NCI-H82 (cell line): ENCODE measurements around the gene ZMYND11.

Source experiments
- DNase-seq: peaks from one replicate; lab custom pipeline; 2025; lab: John Stamatoyannopoulos, UW

Gene ZMYND11

DNA sequence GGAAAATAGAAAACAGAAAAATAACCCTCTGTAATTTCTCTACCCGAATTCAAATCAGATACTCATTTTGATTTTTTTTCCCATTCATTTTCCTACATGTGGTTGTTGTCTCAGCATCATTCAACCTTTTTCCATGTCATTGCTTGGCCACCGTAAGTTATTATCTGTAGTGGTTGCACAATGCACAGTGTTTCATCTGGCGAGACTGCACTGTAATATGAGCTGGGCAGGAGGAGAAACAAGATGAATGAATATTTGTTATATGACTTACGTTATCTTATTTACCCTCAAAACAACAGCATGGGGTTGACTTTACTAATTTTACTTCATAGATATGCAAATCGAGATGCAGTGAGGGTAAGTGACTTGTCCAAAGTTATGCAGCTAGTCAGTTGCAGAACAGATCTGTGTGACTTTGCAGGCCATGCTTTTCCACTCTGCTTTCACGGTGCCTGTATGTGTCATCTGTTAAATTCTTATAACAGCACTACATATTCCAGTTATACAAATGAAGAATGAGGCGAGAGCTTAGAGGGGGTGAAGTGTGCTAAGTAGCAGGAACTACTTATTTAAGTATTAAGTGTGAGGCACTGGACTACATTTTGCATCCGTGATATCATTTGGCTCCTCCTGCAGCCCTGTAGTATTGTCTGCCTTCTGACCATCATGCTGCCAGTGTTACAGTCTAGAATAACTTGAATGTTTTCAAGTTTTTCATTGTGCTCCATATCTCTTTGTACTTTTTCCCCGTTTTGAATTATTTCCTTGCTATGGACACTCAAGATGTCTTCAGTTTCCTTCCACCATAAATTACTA, 56.7 kb downstream of the ZMYND11 start:
- no peak for DNase-seq

- DNase-seq: no peak
These were observed 59.0 kb downstream of the ZMYND11 start for GRCh38 chr10:194281-194680.

DNA sequence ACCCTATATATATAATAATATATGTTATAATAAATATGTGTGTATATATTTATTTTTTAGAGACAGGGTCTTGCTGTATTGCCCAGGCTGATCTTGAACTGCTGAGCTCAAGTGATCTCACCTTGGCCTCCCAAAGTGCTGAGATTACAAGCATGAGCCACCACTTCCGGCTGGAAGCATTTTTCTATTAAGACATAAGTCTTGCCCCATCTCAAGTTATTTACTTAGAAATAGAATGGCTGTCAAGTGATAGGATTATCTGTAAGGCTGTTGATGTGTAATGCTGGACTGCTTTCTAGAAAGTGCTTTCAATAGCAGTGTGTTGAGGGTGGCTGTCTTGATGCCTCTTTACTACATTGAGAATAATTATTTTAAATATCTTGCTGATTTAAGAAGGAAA, 65.2 kb downstream of the ZMYND11 start:
- peak; percentile 2 for DNase-seq

GRCh38 chr10:201328-201771, 66.1 kb downstream of the ZMYND11 start:
- no peak for DNase-seq

GRCh38 chr10:208616-209015, 73.4 kb downstream of the ZMYND11 start:
- no peak for DNase-seq

DNA sequence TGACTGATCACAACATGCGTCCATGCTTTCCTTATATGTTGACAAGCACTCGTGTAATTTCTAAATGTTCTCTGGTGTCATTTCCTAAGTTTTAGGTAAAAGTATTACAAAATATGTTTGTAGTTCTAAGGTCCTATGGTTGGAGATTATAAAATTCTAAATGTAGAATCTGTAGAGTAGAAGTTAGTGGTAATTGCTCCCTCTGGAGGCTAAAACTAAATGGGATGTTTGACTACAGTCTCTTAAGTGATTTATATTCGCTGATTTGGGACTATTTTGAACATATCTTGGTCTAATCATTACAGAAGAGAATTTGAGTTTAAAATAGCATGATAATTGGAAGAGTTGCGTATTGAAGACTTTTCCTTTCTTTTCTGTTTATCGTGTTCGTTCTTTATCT, 74.1 kb downstream of the ZMYND11 start:
- DNase-seq: no peak

DNA sequence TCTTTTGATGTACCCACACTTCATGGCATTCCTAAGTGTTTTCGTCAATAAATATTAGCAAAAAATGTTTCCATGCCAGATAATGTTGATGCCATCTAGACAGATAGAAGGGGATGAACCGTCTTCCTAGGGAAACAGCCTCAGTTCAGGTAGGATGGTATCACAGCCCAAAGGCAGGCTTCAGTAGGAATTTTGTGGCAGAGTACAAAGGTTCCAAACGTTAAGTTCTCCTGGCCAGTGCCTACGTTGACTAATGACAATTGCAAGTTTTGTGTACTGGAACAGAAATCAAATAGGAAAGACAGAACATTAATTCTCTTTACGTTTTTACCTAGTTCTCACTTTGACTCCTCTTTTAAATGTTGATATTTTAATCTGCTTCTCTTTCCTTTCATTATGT, 75.0 kb downstream of the ZMYND11 start:
- no peak for DNase-seq

DNA sequence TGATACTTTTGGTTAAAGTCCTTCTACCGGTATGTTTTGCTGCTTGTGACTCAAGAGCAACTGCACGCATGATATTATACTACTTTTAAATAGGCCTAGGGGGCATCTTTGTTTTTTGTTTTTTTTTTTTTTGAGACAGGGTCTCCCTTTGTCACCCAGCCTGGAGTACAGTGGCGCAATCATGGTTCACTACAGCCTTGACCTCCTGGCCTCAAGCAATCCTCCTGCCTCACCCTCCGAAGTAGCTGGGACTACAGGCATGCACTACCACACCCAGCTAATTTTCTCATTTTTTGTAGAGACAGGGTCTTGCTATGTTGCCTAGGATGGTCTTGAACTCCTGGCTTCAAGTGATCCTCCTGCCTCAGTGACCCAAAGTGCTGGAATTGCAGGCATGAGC, 80.2 kb downstream of the ZMYND11 start:
- no peak for DNase-seq

DNA sequence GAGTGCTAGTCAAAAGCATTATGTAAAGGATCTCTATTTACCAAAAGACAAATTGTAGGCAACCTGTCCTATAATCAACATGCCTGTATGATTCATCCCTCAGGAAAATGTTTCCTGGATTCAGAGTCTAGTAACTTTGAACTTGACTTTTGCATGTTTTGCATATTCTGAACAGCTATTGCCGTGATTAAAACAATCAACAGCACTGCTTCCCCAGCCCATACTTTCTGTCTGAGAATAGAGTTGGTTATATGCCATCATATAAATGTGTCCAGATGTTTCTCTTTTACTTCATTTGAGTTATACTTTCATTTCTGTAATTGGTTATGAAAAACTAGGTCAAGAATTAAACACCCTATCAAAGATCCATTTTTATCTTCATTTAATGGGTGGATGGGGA, 83.5 kb downstream of the ZMYND11 start:
- DNase-seq: no peak

GRCh38 chr10:219731-220472, 84.6 kb downstream of the ZMYND11 start:
- DNase-seq: no peak

- no peak for DNase-seq
These were observed 89.3 kb downstream of the ZMYND11 start for GRCh38 chr10:224571-224970.

GRCh38 chr10:226018-226417, 90.8 kb downstream of the ZMYND11 start:
- no peak for DNase-seq

DNA sequence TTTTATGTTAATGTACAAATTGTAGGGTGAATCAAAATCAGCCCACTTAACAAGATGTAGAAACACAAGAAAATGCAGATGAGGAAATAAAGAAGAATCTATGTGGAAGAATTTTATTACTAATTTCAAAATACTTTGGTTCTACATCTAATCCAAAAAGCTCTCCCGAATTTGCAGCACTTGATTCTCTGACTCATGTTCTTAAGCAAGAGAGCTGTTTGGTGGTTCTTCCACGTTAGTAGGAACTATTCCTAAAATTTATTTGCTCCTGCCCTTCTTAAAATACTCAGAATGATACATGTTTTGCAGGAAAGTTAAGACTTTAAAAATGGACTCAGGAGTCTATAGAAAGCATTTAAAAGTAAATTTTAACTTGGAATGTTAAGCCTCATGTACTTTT, 91.8 kb downstream of the ZMYND11 start:
- no peak for DNase-seq

DNA sequence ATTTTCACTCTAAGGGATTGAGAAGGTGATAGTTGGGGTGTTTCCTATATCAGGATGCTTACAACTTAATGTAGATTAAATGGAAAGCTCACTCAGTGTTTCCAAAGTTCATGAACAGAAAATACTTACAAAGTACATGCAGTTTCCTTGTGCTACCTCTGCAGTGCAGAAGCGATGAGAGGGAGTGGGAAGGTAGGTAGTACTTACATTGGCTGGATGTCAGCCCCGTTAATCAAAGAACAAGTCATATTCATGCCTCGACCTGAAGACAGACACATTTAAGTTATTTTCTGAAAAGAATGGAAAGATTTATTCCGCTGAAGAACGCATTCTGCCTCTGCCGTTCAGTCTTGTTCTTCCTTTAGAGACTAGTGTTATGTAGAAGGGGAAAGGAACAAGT, 93.1 kb downstream of the ZMYND11 start:
- no peak for DNase-seq

DNA sequence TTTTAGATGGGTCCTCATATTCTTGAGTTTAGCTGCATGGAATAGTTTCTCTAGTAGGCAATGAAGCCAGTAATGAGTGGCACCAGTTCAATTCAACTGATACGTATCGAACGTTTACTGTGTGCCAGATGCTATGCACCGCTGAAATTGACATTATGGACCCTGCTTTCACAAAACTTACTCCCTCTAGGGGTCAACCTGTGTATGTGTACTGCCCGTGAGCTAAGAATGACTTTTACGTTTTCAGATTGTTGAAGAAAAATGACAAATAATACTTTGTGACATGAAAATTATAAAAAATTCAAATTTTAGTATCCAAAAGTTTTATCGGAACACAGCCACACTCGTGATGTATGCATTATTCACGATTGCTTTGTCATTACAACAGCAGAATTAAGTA, 95.5 kb downstream of the ZMYND11 start:
- peak; percentile 3 for DNase-seq

DNA sequence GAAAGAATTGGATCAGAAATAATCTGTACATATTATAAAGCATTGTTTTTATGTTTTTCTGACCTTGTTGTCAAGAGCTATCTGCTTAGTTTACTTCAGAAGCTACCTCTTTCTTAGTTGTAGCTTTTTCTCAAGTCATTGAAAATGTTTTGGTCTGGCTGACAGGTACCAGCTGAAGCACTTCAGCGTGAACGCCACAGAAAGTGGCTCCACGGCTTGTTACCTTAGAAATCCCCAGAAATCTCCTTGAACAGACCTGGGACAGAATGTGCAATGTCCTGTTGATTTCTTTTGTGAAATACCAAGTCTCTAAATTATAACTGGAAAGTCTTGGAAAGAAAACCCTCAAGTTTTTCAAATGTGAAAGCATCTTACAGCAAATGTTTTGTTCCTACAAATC, 96.8 kb downstream of the ZMYND11 start:
- DNase-seq: no peak

- no peak for DNase-seq
These were observed 97.6 kb downstream of the ZMYND11 start for GRCh38 chr10:232878-233277.

DNA sequence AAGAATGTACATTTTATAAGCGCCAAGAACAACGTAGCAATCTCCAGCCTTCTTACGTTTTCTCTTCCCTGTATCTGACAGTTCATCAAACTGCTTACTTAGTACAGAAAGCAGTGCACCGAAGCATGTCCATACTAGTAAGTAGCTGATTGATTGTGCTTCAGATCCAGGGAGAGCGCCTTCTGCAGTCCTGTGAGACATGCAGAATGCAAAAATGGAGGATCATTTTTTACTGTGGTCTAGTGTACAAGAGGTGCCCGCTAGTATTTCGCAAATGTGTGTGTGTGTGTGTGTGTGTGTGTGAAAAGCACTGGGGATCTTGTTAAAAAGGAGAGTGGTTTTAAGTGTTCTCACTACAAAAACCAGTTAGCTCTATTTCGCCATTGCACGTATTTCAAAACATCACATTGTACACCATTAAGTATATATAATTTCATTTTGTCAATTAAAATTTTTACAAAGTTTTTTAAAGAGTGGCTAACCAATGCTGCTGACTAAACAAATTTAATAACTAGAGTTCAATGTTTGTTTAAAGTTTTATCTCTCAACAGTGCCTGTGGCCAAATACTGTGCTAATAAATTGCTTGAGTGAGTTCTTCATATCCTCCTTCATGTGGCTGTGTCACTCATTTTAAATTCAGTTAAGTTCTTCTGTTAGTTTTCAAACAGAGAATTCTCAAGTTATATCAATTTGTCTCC, 99.6 kb downstream of the ZMYND11 start:
- DNase-seq: peak; percentile 1

- no peak for DNase-seq
These were observed 100.7 kb downstream of the ZMYND11 start for GRCh38 chr10:235915-236314.

DNA sequence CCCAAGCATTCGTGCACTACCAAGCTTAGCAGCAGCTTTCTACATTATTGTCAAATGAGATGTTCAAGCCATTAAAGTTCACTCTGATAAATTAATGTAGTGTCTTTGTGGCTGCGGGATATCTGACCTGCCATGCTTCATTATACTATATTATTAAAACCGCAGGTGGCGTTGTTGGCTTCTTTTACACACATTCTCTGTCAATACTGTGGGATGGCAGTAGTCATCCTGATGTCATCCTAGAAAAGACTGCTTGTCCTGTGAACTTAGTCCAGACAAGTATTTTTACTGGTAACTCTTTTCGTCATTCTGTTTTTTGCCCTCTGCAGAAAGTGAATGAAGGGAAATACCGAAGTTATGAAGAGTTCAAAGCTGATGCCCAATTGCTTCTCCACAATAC, 103.9 kb downstream of the ZMYND11 start:
- DNase-seq: no peak

DNA sequence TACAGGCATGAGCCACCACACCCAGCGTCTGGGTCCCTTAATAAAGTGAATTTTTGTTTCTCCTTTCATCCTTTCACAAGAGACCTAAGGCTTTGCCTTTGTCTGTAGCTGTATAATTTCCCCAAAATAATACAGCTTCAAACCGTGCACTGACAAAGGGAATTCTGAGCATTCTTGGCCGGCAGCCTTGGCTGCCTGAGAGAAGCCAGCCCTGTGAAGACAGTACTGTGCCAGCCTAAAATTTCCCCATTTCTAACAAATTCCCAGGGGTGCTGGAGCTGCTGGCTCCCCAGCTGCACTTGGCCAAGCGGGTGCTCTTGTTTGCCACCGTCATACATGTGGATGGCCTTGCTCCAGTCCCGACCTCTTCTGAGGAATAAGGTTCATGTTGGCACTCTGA, 106.2 kb downstream of the ZMYND11 start:
- no peak for DNase-seq

DNA sequence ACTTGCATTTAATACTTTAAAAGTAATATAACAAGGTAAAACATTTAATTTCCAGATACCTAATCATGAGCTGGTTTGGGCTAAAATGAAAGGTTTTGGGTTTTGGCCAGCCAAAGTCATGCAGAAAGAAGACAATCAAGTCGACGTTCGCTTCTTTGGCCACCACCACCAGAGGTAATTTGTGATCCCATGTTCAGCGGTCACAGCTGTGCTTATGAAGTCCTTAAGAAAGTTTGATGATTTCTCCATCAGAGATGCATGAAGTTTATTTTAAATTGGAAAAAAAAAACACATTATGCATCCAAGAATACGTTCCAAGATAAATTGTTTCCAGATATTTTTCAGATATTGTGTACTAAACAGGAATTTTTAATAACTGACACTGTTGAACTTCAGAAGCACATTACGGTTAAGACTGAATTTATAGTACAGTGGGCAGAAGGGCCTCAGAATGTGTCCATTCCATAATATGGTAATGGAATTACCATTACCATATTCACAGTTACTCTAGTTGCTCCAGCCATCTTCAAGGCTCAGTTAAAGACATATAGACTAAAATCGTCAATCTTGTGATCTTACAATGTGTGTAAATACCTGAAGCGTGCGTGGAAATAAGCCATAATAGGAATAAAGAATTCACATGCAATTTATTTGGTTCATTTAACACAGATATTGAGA, 106.8 kb downstream of the ZMYND11 start:
- DNase-seq: no peak
